GM23338 (cell line): ENCODE results near the gene MRPL34. TPM values are rescaled to one million over a fixed set of nuclear protein-coding genes. Genes with fewer than 3 reads are reported as not detected.

ENCODE experiments used
- ATAC-seq: fragments of 200-7000 bp; cut with Tn5 transposase; 3 replicates; pipeline ENCODE4 v1.9.1; 2020
- DNase-seq: peaks from one replicate; pipeline ENCODE4 v3.0.0-alpha.2; 2015; ENCODE audit warnings: low spot score
- H2AFZ ChIP-seq: fragments of 200-600 bp; sonication (generic); 2 replicates; pipeline ENCODE4 v1.8.0; 2016; ENCODE audit warnings: antibody characterized with exemption, mild to moderate bottlenecking, moderate library complexity
- H3F3A ChIP-seq: fragments of 200-600 bp; sonication (generic); replicated peaks from 2 replicates; pipeline ENCODE4 v1.8.0; 2017; ENCODE audit warnings: antibody characterized with exemption, mixed run types, low read depth
- H3K27ac ChIP-seq: fragments of 200-600 bp; sonication (generic); 2 replicates; pipeline ENCODE4 v1.6.1; 2016; ENCODE audit warnings: low read depth
- H3K27me3 ChIP-seq: fragments of 200-600 bp; sonication (generic); 2 replicates; pipeline ENCODE4 v1.8.0; 2016; ENCODE audit warnings: mild to moderate bottlenecking, mixed run types, moderate library complexity; ENCODE audit not compliant: insufficient read depth
- H3K36me3 ChIP-seq: fragments of 200-600 bp; sonication (generic); 2 replicates; pipeline ENCODE4 v1.8.0; 2016; ENCODE audit warnings: mild to moderate bottlenecking; ENCODE audit not compliant: insufficient read depth
- H3K4me1 ChIP-seq: fragments of 200-600 bp; sonication (generic); 2 replicates; pipeline ENCODE4 v1.8.0; 2016; ENCODE audit warnings: mild to moderate bottlenecking, moderate library complexity; ENCODE audit not compliant: insufficient read depth
- H3K4me2 ChIP-seq: fragments of 200-600 bp; sonication (generic); 2 replicates; pipeline ENCODE4 v1.7.1; 2017; ENCODE audit warnings: mixed run types
- H3K4me3 ChIP-seq: fragments of 200-600 bp; sonication (generic); 2 replicates; pipeline ENCODE4 v1.6.1; 2016; ENCODE audit warnings: mixed run types
- H3K79me2 ChIP-seq: fragments of 200-600 bp; sonication (generic); replicated peaks from 2 replicates; pipeline ENCODE4 v1.8.0; 2017; ENCODE audit warnings: mild to moderate bottlenecking; ENCODE audit not compliant: insufficient read depth
- H3K9me2 ChIP-seq: fragments of 200-600 bp; sonication (generic); 2 replicates; pipeline ENCODE4 v1.8.0; 2017; ENCODE audit not compliant: insufficient read depth
- H4K20me1 ChIP-seq: fragments of 200-600 bp; sonication (generic); replicated peaks from 2 replicates; pipeline ENCODE4 v1.8.0; 2017; ENCODE audit warnings: mild to moderate bottlenecking; ENCODE audit not compliant: insufficient read depth
- H3K27ac Mint-ChIP-seq: 2 replicates; pipeline ENCODE4 v1.8.0; 2020; ENCODE audit warnings: inconsistent platforms, mild to moderate bottlenecking, moderate library complexity, mixed read lengths
- H3K27me3 Mint-ChIP-seq: 3 replicates; pipeline ENCODE4 v1.8.0; 2022; ENCODE audit warnings: low read depth, mild to moderate bottlenecking, moderate library complexity, mixed read lengths, inconsistent platforms; ENCODE audit not compliant: insufficient read depth, poor library complexity
- H3K36me3 Mint-ChIP-seq: 3 replicates; pipeline ENCODE4 v1.8.0; 2021; ENCODE audit warnings: low read depth, mild to moderate bottlenecking, inconsistent platforms, moderate library complexity, mixed read lengths
- H3K4me1 Mint-ChIP-seq: 3 replicates; pipeline ENCODE4 v1.8.0; 2020; ENCODE audit warnings: mild to moderate bottlenecking, inconsistent platforms, mixed read lengths
- H3K4me3 Mint-ChIP-seq: 3 replicates; pipeline ENCODE4 v1.8.0; 2021; ENCODE audit warnings: moderate library complexity, mild to moderate bottlenecking, inconsistent platforms, mixed read lengths
- H3K9me3 Mint-ChIP-seq: 3 replicates; pipeline ENCODE4 v1.8.0; 2020; ENCODE audit warnings: moderate library complexity, mild to moderate bottlenecking, inconsistent platforms, mixed read lengths
- EZH2 ChIP-seq: fragments of 200-600 bp; sonication (generic); IDR thresholded peaks from one replicate; pipeline ENCODE4 v1.8.0; 2017; ENCODE audit warnings: antibody characterized with exemption, mild to moderate bottlenecking, low read depth; ENCODE audit not compliant: unreplicated experiment
- STAT1 ChIP-seq: IDR thresholded peaks from one replicate; pipeline ENCODE4 v1.6.1; 2016; ENCODE audit warnings: antibody characterized with exemption; ENCODE audit not compliant: unreplicated experiment
- polyA plus RNA-seq: library from polyadenylated mRNA; unstranded; fragments of >200 nt; fragmentation: Nextera tagmentation; extraction: Ambion mirVana; gene quantifications from 2 replicates; pipeline ENCODE4 v1.2.1, GENCODE V29; 2016
- total RNA-seq: library from RNA; depleted of rRNA; stranded (reverse); fragments of >200 nt; shearing (Covaris generic); gene quantifications from 2 replicates; pipeline ENCODE4 v1.2.3, GENCODE V29; 2014
- TF ChIP-seq, protein P1 (sequence below), 2 experiments: fragments of 200-600 bp in 1 of 2; sonication (generic) in 1 of 2; conservative IDR thresholded peaks; 2 replicates each; pipeline versions ENCODE4 v1.5.1 to v1.6.1; 2016 to 2017; ENCODE audit warnings: antibody characterized with exemption in 2 of 2, low read depth in 2 of 2, mild to moderate bottlenecking in 2 of 2, moderate library complexity in 1 of 2
- TF ChIP-seq, protein P2 (sequence below): fragments of 250-450 bp; sonication (Bioruptor Pico); IDR thresholded peaks from 2 replicates; pipeline ENCODE4 v1.5.0; 2020; ENCODE audit warnings: mild to moderate bottlenecking, moderate library complexity

The MRPL34 gene
- total and polyA plus RNA-seq, 2 experiments from 2014 or later: 59.9 to 266 TPM

DNA sequence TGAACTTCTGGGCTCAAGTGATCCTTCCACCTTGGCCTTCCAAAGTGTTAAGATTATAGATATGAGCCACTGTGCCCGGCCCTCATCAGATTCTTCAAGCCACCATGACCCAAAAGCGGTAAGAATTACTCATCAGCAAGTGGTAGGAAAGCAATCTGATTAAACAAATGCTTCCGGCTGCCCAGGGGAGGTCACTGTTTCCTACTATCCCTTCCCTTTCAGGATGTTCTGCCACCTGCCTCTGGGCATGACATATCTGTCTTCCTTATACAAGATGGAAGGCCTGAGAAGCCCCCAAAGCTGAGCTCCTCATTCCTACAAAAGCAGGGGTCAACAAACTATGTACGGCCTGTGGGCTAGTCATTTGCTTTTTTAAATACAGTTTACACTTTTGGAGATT is 9.4 kb upstream of the MRPL34 start:
- H3K4me3 Mint-ChIP-seq: no peak overlapping the region
- H3K27ac Mint-ChIP-seq: no peak overlapping the region
- Histone ChIP-seq H3K36me3 (no peaks in the 10 kb centered on the region; the same call in 1 of the 2 replicates), H3F3A (peaks cover 12% of the 10 kb centered on the region; the same call in 1 of the 2 replicates), H2AFZ (no peak overlapping the region), H4K20me1 (no peaks in the 10 kb centered on the region; the same call in 1 of the 2 replicates), H3K4me3 (no peak overlapping the region), H3K27me3 (no peaks in the 10 kb centered on the region), H3K79me2 (peaks cover 15% of the 10 kb centered on the region), H3K9me2 (no peaks in the 10 kb centered on the region), H3K4me2 (no peak overlapping the region), H3K4me1 (peaks cover 11% of the 10 kb centered on the region), H3K27ac (peak overlapping the region; percentile 69; the same call in 1 of the 2 replicates)
- peaks cover 31% of the 10 kb centered on the region for H3K36me3 Mint-ChIP-seq
- H3K4me1 Mint-ChIP-seq: peaks cover 6% of the 10 kb centered on the region; the same call in 2 of the 3 replicates
- peaks cover 14% of the 10 kb centered on the region for H3K27me3 Mint-ChIP-seq
- TF ChIP-seq, protein P1, sequence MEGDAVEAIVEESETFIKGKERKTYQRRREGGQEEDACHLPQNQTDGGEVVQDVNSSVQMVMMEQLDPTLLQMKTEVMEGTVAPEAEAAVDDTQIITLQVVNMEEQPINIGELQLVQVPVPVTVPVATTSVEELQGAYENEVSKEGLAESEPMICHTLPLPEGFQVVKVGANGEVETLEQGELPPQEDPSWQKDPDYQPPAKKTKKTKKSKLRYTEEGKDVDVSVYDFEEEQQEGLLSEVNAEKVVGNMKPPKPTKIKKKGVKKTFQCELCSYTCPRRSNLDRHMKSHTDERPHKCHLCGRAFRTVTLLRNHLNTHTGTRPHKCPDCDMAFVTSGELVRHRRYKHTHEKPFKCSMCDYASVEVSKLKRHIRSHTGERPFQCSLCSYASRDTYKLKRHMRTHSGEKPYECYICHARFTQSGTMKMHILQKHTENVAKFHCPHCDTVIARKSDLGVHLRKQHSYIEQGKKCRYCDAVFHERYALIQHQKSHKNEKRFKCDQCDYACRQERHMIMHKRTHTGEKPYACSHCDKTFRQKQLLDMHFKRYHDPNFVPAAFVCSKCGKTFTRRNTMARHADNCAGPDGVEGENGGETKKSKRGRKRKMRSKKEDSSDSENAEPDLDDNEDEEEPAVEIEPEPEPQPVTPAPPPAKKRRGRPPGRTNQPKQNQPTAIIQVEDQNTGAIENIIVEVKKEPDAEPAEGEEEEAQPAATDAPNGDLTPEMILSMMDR (conservative IDR thresholded peaks at IDR 0.05; ENCODE audit: low read depth in 2 of 2): peak in 1 of 2 experiments; percentile 28; a peak in 1 of 4 replicates
- no peak for TF ChIP-seq STAT1
- H3K9me3 Mint-ChIP-seq: peaks cover 10% of the 10 kb centered on the region; the same call in 2 of the 3 replicates
- DNase-seq (no peak), ATAC-seq (no peak)

- Mint-ChIP-seq H3K4me3 (no peak overlapping the region), H3K36me3 (peaks cover 31% of the 10 kb centered on the region)
- no peak for ATAC-seq
Measured at GRCh38 chr19:17296976-17297375, 8.7 kb upstream of the MRPL34 start.

More at GRCh38 chr19:17296976-17297375, 8.7 kb upstream of the MRPL34 start:
- Histone ChIP-seq H3K27ac (0 out of 2 replicates have a peak overlapping the region, but pooled peaks have one; percentile 69), H3K36me3 (no peaks in the 10 kb centered on the region; the same call in 1 of the 2 replicates), H3K4me1 (peaks cover 15% of the 10 kb centered on the region), H3K4me3 (no peak overlapping the region), H3K9me2 (no peaks in the 10 kb centered on the region), H3F3A (peaks cover 18% of the 10 kb centered on the region), H3K4me2 (no peak overlapping the region), H2AFZ (no peak overlapping the region), H4K20me1 (peaks cover 3% of the 10 kb centered on the region), H3K27me3 (no peaks in the 10 kb centered on the region), H3K79me2 (peaks cover 15% of the 10 kb centered on the region)
- Mint-ChIP-seq H3K27ac (no peak overlapping the region), H3K9me3 (peaks cover 10% of the 10 kb centered on the region; the same call in 2 of the 3 replicates), H3K4me1 (peaks cover 9% of the 10 kb centered on the region), H3K27me3 (peaks cover 13% of the 10 kb centered on the region)
- TF ChIP-seq EZH2: no peak
- TF ChIP-seq, protein P2, sequence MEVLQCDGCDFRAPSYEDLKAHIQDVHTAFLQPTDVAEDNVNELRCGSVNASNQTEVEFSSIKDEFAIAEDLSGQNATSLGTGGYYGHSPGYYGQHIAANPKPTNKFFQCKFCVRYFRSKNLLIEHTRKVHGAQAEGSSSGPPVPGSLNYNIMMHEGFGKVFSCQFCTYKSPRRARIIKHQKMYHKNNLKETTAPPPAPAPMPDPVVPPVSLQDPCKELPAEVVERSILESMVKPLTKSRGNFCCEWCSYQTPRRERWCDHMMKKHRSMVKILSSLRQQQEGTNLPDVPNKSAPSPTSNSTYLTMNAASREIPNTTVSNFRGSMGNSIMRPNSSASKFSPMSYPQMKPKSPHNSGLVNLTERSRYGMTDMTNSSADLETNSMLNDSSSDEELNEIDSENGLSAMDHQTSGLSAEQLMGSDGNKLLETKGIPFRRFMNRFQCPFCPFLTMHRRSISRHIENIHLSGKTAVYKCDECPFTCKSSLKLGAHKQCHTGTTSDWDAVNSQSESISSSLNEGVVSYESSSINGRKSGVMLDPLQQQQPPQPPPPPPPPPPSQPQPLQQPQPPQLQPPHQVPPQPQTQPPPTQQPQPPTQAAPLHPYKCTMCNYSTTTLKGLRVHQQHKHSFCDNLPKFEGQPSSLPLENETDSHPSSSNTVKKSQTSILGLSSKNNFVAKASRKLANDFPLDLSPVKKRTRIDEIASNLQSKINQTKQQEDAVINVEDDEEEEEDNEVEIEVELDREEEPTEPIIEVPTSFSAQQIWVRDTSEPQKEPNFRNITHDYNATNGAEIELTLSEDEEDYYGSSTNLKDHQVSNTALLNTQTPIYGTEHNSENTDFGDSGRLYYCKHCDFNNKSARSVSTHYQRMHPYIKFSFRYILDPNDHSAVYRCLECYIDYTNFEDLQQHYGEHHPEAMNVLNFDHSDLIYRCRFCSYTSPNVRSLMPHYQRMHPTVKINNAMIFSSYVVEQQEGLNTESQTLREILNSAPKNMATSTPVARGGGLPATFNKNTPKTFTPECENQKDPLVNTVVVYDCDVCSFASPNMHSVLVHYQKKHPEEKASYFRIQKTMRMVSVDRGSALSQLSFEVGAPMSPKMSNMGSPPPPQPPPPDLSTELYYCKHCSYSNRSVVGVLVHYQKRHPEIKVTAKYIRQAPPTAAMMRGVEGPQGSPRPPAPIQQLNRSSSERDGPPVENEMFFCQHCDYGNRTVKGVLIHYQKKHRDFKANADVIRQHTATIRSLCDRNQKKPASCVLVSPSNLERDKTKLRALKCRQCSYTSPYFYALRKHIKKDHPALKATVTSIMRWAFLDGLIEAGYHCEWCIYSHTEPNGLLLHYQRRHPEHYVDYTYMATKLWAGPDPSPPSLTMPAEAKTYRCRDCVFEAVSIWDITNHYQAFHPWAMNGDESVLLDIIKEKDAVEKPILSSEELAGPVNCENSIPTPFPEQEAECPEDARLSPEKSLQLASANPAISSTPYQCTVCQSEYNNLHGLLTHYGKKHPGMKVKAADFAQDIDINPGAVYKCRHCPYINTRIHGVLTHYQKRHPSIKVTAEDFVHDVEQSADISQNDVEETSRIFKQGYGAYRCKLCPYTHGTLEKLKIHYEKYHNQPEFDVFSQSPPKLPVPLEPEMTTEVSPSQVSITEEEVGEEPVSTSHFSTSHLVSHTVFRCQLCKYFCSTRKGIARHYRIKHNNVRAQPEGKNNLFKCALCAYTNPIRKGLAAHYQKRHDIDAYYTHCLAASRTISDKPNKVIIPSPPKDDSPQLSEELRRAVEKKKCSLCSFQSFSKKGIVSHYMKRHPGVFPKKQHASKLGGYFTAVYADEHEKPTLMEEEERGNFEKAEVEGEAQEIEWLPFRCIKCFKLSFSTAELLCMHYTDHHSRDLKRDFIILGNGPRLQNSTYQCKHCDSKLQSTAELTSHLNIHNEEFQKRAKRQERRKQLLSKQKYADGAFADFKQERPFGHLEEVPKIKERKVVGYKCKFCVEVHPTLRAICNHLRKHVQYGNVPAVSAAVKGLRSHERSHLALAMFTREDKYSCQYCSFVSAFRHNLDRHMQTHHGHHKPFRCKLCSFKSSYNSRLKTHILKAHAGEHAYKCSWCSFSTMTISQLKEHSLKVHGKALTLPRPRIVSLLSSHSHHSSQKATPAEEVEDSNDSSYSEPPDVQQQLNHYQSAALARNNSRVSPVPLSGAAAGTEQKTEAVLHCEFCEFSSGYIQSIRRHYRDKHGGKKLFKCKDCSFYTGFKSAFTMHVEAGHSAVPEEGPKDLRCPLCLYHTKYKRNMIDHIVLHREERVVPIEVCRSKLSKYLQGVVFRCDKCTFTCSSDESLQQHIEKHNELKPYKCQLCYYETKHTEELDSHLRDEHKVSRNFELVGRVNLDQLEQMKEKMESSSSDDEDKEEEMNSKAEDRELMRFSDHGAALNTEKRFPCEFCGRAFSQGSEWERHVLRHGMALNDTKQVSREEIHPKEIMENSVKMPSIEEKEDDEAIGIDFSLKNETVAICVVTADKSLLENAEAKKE (CRISPR knock-in tag): no peak
- no peak for DNase-seq
